Ovary (tissue), 3 donors: ENCODE data around the gene RILPL2.

Experiments used
- POLR2A ChIP-seq: fragments of 450-650 bp; IDR thresholded peaks from one replicate; pipeline ENCODE4 v1.6.1; 2017; ENCODE audit warnings: antibody characterized with exemption, mild to moderate bottlenecking, moderate library complexity
- TF ChIP-seq, protein P1 (sequence below), 3 donors: fragments of 450-650 bp in 2 of 3; fragments of 200-600 bp in 1 of 3; IDR thresholded peaks; one replicate each; pipeline versions ENCODE4 v1.5.1 to v1.8.0; 2016 to 2022; ENCODE audit warnings: antibody characterized with exemption in 3 of 3, mild to moderate bottlenecking in 1 of 3
- donor health status: DM: no; HTN: no; CAD: no.

DNA sequence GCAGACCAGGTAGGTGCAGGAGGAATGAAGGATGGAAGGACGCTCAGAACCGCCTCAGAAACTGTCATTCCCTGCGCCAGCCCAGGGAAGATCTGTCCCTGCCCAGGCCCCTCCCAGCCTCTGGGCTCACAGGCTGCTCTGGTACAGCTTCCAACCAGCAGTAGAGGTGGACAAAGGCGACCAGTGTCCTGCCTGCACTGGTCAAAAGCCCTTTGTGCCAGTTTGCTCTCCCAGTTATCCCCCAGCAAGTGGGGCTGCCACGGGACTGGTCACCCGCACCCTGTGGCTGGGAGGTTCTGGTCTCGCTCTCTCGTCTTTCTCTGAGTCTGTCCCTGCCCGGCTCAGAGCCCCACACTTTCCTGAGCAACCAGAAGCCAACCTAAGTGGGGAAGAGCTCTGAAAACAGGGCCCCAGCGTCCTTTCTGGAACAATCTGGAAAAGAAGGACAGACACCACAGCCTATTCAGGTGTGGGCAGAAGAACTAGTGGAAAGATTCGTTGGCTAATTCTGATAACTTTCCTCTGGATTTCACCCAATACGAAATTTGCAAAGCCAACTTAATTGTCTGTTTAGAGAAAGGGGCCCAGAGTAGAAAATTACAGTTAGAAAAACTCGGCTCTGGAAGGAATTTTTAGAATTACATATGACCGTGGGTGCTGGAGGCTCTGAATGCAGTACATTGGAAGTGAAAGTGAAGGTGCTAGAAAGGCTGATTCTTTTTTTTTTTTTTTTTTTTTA, 43.1 kb upstream of the RILPL2 start:
- TF ChIP-seq POLR2A = no peak
- TF ChIP-seq, protein P1, sequence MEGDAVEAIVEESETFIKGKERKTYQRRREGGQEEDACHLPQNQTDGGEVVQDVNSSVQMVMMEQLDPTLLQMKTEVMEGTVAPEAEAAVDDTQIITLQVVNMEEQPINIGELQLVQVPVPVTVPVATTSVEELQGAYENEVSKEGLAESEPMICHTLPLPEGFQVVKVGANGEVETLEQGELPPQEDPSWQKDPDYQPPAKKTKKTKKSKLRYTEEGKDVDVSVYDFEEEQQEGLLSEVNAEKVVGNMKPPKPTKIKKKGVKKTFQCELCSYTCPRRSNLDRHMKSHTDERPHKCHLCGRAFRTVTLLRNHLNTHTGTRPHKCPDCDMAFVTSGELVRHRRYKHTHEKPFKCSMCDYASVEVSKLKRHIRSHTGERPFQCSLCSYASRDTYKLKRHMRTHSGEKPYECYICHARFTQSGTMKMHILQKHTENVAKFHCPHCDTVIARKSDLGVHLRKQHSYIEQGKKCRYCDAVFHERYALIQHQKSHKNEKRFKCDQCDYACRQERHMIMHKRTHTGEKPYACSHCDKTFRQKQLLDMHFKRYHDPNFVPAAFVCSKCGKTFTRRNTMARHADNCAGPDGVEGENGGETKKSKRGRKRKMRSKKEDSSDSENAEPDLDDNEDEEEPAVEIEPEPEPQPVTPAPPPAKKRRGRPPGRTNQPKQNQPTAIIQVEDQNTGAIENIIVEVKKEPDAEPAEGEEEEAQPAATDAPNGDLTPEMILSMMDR (IDR thresholded peaks at IDR 0.05) = no peak
